IPS-18a (cell line): ENCODE measurements around the gene CYP4X1.
"Not testable (repeated sequence)": the region's sequence is repeated elsewhere in the genome, so short reads cannot be mapped to it uniquely, and the experiment has no call there.

Experiments
- H3K27ac ChIP-seq: one replicate; pipeline ENCODE4 v1.5.1; 2013; ENCODE audit warnings: low read length
- H3K27me3 ChIP-seq: one replicate; pipeline ENCODE4 v1.6.1; 2013; ENCODE audit warnings: mild to moderate bottlenecking, low read length; ENCODE audit not compliant: control insufficient read depth, insufficient read depth
- H3K36me3 ChIP-seq: one replicate; pipeline ENCODE4 v1.6.1; 2013; ENCODE audit warnings: low read depth, low read length; ENCODE audit not compliant: control insufficient read depth
- H3K4me1 ChIP-seq: one replicate; pipeline ENCODE4 v1.6.1; 2013; ENCODE audit warnings: low read depth, low read length; ENCODE audit not compliant: control insufficient read depth
- H3K4me3 ChIP-seq: one replicate; pipeline ENCODE4 v1.5.1; 2013; ENCODE audit warnings: low read length
- H3K9ac ChIP-seq: one replicate; pipeline ENCODE4 v1.6.1; 2013; ENCODE audit warnings: mild to moderate bottlenecking, low read length, moderate library complexity
- H3K9me3 ChIP-seq: one replicate; pipeline ENCODE4 v1.6.1; 2013; ENCODE audit warnings: low read depth, low read length; ENCODE audit not compliant: control insufficient read depth

CYP4X1 gene

GRCh38 chr1:47021070-47021469, 2.4 kb upstream of the CYP4X1 start:
- H3K4me1 ChIP-seq = peaks cover 31% of the 10 kb centered on the region
- H3K27ac ChIP-seq = no peak overlapping the region
- no peaks in the 10 kb centered on the region for H3K9me3 ChIP-seq

GRCh38 chr1:47024141-47024801, 802 bp downstream of the CYP4X1 start:
- no peak overlapping the region for H3K27ac ChIP-seq
- peaks cover 19% of the 10 kb centered on the region for H3K4me1 ChIP-seq
- H3K27me3 ChIP-seq = peaks cover 26% of the 10 kb centered on the region
- H3K9me3 ChIP-seq = no peaks in the 10 kb centered on the region
- peak overlapping the region; percentile 20 for H3K9ac ChIP-seq
- no peaks in the 10 kb centered on the region for H3K36me3 ChIP-seq
- peak overlapping the region; percentile 66 for H3K4me3 ChIP-seq

More at GRCh38 chr1:47021070-47021469, 2.4 kb upstream of the CYP4X1 start:
- no peak overlapping the region for H3K4me3 ChIP-seq
- no peak overlapping the region for H3K9ac ChIP-seq
- H3K36me3 ChIP-seq = no peaks in the 10 kb centered on the region
- H3K27me3 ChIP-seq = peaks cover 26% of the 10 kb centered on the region

GRCh38 chr1:47030170-47030805, 6.8 kb downstream of the CYP4X1 start:
- Histone ChIP-seq H3K4me1 (no peaks in the 10 kb centered on the region), H3K36me3 (no peaks in the 10 kb centered on the region), H3K9me3 (no peaks in the 10 kb centered on the region), H3K4me3 (no peak overlapping the region), H3K27me3 (no peaks in the 10 kb centered on the region), H3K27ac (no peak overlapping the region), H3K9ac (no peak overlapping the region)

GRCh38 chr1:47031059-47031458, 7.6 kb downstream of the CYP4X1 start:
- Histone ChIP-seq H3K36me3 (no peaks in the 10 kb centered on the region), H3K9me3 (no peaks in the 10 kb centered on the region), H3K4me3 (no peak overlapping the region), H3K27me3 (no peaks in the 10 kb centered on the region), H3K9ac (no peak overlapping the region), H3K4me1 (no peaks in the 10 kb centered on the region), H3K27ac (no peak overlapping the region)

GRCh38 chr1:47031585-47031984, 8.1 kb downstream of the CYP4X1 start:
- Histone ChIP-seq H3K27me3 (no peaks in the 10 kb centered on the region), H3K4me1 (no peaks in the 10 kb centered on the region), H3K27ac (no peak overlapping the region), H3K36me3 (no peaks in the 10 kb centered on the region), H3K4me3 (no peak overlapping the region), H3K9me3 (no peaks in the 10 kb centered on the region), H3K9ac (no peak overlapping the region)

- Histone ChIP-seq H3K27me3 (no peaks in the 10 kb centered on the region), H3K27ac (no peak overlapping the region), H3K9ac (no peak overlapping the region), H3K9me3 (no peaks in the 10 kb centered on the region), H3K36me3 (no peaks in the 10 kb centered on the region), H3K4me3 (no peak overlapping the region), H3K4me1 (no peaks in the 10 kb centered on the region)
These were observed 13.3 kb downstream of the CYP4X1 start for GRCh38 chr1:47036764-47037163.

- Histone ChIP-seq H3K4me1 (no peaks in the 10 kb centered on the region), H3K4me3 (no peak overlapping the region), H3K27me3 (no peaks in the 10 kb centered on the region), H3K36me3 (no peaks in the 10 kb centered on the region), H3K9me3 (no peaks in the 10 kb centered on the region), H3K9ac (no peak overlapping the region), H3K27ac (no peak overlapping the region)
These were observed 35.9 kb downstream of the CYP4X1 start for GRCh38 chr1:47059376-47059775.

- H3K27ac ChIP-seq = no peak within 1 kb of the TSS
- no peak within 1 kb of the TSS for H3K9ac ChIP-seq
- H3K4me3 ChIP-seq = no peak within 1 kb of the TSS
- H3K9me3 ChIP-seq = no peaks in the 10 kb centered on the region
- H3K36me3 ChIP-seq = no peaks in the 10 kb centered on the region
- H3K4me1 ChIP-seq = no peaks in the 10 kb centered on the region
- H3K27me3 ChIP-seq = no peaks in the 10 kb centered on the region
These were observed 43.7 kb downstream of the CYP4X1 start, which contains the start of gene CYP4Z1 for GRCh38 chr1:47067097-47067594. Gene CYP4Z1, plus strand, starts transcription at chr1:47067231. Its CDS starts 260 bp downstream, at chr1:47067491.

GRCh38 chr1:47069080-47069479, 45.6 kb downstream of the CYP4X1 start:
- not testable (repeated sequence) for H3K4me3 ChIP-seq, H3K27me3 ChIP-seq, H3K36me3 ChIP-seq, H3K9ac ChIP-seq, H3K27ac ChIP-seq, H3K4me1 ChIP-seq, H3K9me3 ChIP-seq

GRCh38 chr1:47069509-47069908, 46.0 kb downstream of the CYP4X1 start:
- H3K4me1 ChIP-seq, H3K4me3 ChIP-seq, H3K27ac ChIP-seq, H3K9ac ChIP-seq, H3K27me3 ChIP-seq, H3K9me3 ChIP-seq, H3K36me3 ChIP-seq: not testable (repeated sequence)

- H3K9me3 ChIP-seq, H3K27ac ChIP-seq, H3K36me3 ChIP-seq: not testable (repeated sequence)
These were observed 65.9 kb downstream of the CYP4X1 start for GRCh38 chr1:47089356-47089755.

GRCh38 chr1:47091476-47091875, 68.0 kb downstream of the CYP4X1 start:
- not testable (repeated sequence) for H3K4me1 ChIP-seq, H3K36me3 ChIP-seq, H3K27me3 ChIP-seq, H3K9me3 ChIP-seq, H3K9ac ChIP-seq, H3K4me3 ChIP-seq, H3K27ac ChIP-seq

More at GRCh38 chr1:47089356-47089755, 65.9 kb downstream of the CYP4X1 start:
- not testable (repeated sequence) for H3K4me1 ChIP-seq, H3K9ac ChIP-seq, H3K4me3 ChIP-seq, H3K27me3 ChIP-seq
